Astrocyte of the spinal cord (primary cell): ENCODE results near the gene ATP8A1.
A peak's percentile ranks its signal among the peaks of the same experiment; 100 is the strongest.

Experiments
- DNase-seq: peaks from one replicate; pipeline ENCODE4 v3.0.0; 2011; ENCODE audit warnings: low read depth, low spot score
- H3K4me3 ChIP-seq: 2 replicates; pipeline ENCODE4 v1.5.1; 2011; ENCODE audit warnings: low read depth, mild to moderate bottlenecking, low read length, moderate library complexity
- in situ Hi-C: cut with HindIII; loops from 2 replicates; pipeline ENCODE4 v1.10.0; 2017; ENCODE audit warnings: low sequenced_read_pairs
- TF ChIP-seq, protein P1 (sequence below): IDR thresholded peaks from 2 replicates; pipeline ENCODE4 v1.5.1; 2012; ENCODE audit warnings: low read depth, mild to moderate bottlenecking, low read length, inconsistent platforms

Gene ATP8A1

GRCh38 chr4:42404001-42404400 lies 252.9 kb downstream of the ATP8A1 start:
- in situ Hi-C loops: no loop called here
- DNase-seq: no peak
- TF ChIP-seq, protein P1, sequence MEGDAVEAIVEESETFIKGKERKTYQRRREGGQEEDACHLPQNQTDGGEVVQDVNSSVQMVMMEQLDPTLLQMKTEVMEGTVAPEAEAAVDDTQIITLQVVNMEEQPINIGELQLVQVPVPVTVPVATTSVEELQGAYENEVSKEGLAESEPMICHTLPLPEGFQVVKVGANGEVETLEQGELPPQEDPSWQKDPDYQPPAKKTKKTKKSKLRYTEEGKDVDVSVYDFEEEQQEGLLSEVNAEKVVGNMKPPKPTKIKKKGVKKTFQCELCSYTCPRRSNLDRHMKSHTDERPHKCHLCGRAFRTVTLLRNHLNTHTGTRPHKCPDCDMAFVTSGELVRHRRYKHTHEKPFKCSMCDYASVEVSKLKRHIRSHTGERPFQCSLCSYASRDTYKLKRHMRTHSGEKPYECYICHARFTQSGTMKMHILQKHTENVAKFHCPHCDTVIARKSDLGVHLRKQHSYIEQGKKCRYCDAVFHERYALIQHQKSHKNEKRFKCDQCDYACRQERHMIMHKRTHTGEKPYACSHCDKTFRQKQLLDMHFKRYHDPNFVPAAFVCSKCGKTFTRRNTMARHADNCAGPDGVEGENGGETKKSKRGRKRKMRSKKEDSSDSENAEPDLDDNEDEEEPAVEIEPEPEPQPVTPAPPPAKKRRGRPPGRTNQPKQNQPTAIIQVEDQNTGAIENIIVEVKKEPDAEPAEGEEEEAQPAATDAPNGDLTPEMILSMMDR: no peak
- no peak overlapping the region for H3K4me3 ChIP-seq

DNA sequence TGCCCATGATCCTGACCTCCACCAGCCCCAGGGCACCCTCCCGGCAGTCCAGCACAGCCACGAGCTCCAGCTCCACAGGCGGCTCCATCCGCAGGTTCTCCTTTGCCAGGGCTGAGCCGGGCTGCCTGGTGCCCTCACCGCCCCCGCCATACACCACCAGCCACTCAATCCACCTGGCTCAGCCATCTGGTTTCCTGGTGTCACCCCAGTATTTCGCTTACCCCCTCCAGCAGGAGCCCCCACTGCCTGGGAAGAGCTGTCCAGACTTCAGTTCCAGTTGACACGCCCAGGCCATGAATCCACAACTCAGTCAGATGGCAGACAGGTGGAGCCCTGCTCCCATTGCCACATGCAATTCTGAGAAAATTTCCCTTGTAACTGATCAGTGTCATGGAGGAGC lies 255.7 kb downstream of the ATP8A1 start:
- no peak for DNase-seq
- TF ChIP-seq, protein P1: no peak
- H3K4me3 ChIP-seq: no peak overlapping the region
- in situ Hi-C loops: no loop called here

DNA sequence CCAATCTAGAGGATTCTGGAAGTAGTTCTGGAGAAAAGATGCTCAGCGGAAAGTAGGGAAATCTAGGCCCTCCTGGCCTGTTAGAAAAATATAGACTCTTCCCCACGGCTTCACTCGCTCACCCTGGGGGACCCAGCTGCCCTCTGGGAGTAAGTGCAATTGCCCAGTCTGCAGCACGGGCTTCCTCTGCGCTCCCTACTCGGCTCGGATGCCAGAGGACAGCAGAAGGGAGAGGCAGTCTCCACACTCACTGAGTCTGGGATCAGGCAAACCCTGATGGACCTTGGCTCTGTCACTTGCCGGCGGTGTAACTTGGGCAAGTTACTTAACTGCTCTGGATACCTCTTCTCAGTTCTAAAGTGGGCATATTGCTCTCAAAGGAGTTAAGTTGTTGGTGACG lies 257.5 kb downstream of the ATP8A1 start:
- TF ChIP-seq, protein P1: no peak
- DNase-seq: no peak
- no peak overlapping the region for H3K4me3 ChIP-seq
- in situ Hi-C loops: no loop called here

- H3K4me3 ChIP-seq: peak overlapping the region; percentile 43
- TF ChIP-seq, protein P1: no peak
- DNase-seq: no peak
- in situ Hi-C loops: no loop called here
These were observed 258.0 kb downstream of the ATP8A1 start for GRCh38 chr4:42398871-42399331.

DNA sequence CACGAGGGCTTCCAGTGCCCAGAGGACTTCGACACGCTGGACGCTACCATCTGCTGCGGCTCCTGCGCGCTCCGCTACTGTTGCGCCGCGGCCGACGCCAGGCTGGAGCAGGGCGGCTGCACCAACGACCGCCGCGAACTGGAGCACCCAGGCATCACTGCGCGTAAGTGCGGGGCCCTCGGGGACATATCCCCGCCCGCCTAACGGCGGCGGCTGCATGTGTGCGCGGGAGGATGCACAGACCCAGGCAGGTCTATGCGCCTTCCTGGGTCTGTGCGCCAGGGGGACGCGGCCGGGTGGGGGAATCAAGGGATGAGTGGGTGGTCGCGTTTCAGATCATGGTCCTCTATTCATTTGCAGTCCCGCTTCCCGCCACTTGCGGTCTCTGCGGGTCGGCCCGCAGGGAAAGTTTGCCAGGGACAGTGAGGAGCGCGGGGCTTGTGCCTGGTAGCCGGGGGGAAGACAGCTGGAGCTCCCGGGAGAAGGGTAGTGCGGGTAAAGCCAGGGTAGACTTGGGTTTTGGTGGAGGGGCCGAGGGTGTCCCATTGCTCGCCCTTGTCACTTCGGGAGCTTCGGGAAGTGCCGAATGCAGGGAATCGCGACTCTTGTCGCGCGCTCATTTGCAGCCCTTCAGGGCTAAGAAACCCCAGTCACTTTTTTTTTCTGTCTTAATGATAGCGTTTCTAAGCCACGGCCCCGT lies 258.6 kb downstream of the ATP8A1 start:
- H3K4me3 ChIP-seq: peak overlapping the region; percentile 43
- in situ Hi-C loops: no loop called here
- TF ChIP-seq, protein P1: no peak
- DNase-seq: peak; percentile 13

DNA sequence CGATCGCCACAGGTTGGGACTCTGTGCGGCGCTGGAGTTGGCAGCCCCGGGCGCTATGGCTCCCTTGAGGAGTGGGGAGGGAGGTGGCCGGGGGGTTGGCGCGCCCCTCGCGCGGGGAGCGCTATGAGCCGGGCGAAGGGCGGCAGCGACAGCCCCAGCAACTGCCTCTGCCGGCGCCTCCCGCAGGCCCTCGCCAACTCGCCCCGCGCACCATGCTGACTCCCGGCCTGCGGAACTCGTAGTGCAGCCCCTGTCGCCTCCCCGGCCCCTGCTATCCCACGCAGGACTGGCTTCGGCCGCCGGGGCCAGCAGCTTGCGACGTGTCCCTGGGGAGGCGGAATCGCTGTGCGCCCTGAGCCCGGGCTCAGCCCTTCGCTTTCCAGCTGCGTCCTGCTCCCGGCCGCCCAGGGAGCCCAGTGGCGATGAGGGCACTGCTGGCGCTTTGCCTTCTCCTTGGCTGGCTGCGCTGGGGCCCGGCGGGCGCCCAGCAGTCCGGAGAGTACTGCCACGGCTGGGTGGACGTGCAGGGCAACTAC lies 259.2 kb downstream of the ATP8A1 start:
- DNase-seq: peak; percentile 40
- H3K4me3 ChIP-seq: peak overlapping the region; percentile 43
- in situ Hi-C loops: no loop called here
- TF ChIP-seq, protein P1: no peak
